CD4-positive, alpha-beta T cell treated with Interleukin-2 at 100 ng/mL for 4 hours (primary cell): ENCODE results near the gene AMBP.

Experiments
- DNase-seq: peaks from one replicate; pipeline ENCODE4 v3.0.0-alpha.2; 2020; ENCODE audit warnings: low spot score

AMBP gene

DNA sequence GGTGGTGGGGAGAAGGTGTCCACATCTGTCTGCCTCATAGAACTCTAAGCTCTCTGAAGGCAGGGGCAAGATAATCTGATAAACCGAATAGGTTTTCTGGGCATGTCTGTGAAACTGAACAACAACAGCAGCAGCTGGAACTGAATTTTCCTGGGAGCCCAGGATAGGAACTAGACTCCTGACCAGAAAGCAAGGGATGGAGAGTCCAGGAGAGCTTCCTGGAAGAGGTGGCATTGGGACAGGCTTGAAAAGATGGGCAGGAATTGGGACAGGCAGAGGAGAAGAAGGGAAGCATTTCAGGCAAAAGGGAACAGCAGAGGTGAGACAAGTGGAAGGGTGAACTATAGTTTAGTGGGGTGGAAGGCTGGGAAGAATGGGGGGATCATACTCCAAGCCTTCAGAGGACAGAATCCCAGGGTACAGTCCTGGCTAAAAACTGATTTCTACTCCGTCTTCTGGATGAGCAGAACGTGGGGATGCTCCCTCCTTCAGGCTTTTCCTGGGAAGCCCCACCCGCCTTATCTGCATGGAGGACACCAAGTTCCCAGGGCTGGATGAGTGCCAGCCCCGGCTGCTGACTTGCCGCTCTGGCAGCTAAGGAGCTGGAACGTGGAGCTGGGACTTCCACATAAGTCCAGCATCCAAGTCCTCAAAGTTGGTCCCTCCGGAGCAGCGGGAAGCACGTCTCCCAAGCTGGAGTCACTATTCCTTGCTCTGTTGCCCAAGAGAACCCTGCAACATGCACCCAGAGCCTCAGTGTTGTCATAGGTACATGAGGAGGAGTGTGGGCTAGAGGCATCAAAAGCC, 34.9 kb upstream of the AMBP start:
- DNase-seq: no peak

DNA sequence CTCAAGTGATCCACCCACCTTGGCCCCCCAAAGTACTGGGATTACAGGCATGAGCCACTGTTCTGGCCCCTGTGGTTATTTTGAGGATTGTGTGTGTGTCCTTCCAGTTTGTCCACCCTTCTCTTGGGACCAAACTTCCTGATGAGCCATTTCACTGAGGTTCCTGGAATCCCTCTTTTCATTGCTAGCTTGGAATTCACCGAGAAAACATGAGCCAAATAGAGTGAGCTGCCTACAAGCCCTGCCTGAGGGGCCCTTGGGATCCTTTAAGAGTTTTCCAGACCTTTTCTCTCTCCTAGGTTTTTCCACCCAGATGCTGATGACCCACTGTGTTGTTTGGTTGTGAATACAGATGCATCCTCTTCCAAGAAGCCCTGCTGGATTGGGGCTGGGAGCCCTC, 34.2 kb upstream of the AMBP start:
- no peak for DNase-seq

DNA sequence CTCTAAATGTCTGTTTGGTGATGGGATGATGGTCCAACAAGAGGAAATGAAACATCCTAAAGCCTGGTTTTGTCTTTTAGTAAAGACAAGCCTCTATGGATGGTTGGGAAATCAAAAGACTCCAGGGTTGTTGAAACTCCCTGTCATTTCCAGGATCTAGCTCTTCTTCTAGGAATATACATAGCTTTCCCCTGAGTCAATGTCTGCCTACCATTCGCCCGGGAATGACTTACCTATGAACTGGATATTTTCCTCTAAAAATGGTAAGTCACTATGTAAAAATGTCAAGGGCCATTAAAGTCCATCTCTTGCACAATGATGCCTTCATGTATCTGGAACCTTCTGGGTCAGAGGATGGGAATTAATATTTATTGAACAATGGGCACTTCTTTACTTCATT, 32.1 kb upstream of the AMBP start:
- DNase-seq: no peak

GRCh38 chr9:114109124-114109523, 31.0 kb upstream of the AMBP start:
- no peak for DNase-seq

- DNase-seq: peak; percentile 29
Measured at GRCh38 chr9:114108016-114108833, 30.1 kb upstream of the AMBP start.

DNA sequence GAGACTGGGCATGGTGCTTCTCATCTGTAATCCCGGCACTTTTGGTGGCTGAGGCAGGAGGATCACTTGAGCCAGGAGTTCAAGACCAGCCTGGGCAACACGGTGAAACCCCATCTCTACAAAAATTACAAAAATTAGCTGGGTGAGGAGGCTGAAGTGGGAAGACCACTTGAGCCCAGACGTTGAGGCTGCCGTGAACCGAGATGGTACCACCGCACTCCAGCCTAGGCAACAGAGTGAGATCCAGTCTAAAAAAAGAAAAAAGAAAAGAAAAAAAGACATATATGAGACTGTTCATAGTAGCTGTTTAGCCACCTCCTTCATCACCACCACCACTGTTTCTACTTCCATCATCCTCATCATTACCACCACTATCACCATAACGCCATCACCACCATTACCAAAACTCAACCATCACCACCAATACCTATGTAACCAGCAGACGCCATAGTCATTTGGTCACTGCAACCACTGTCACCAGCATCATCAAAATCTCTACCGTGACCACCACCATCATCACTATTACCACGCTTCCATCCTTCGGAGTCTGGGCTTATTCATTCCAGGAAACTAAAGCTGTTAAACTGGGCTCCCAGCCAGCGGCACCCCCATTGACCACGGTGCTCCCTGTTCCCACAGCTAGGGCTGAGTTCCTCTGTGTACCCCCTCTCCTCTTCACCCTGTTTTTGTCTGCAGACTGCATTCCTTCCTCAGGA, 29.3 kb upstream of the AMBP start:
- DNase-seq: no peak

- DNase-seq: no peak
Measured at GRCh38 chr9:114105236-114105635, 27.1 kb upstream of the AMBP start.

DNA sequence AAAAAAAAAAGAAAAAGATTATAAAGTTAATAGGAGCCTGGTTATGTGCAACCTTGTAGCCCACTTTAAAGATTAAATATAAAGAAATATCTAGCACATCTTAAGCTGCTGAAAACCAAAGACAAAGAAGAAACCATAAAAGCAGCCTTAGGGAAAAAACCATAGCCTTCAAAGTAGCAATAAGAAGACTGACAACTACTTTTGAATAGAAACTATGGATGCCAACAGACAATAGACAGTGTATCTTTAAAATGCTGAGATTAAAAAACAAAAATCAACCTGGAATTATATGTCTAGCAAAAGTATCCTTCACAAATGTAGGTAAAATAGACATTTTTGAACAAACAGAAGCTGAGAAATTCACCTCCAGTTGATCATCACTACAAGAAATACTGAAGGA, 24.4 kb upstream of the AMBP start:
- no peak for DNase-seq

- no peak for DNase-seq
Measured at GRCh38 chr9:114100536-114100935, 22.4 kb upstream of the AMBP start.

DNA sequence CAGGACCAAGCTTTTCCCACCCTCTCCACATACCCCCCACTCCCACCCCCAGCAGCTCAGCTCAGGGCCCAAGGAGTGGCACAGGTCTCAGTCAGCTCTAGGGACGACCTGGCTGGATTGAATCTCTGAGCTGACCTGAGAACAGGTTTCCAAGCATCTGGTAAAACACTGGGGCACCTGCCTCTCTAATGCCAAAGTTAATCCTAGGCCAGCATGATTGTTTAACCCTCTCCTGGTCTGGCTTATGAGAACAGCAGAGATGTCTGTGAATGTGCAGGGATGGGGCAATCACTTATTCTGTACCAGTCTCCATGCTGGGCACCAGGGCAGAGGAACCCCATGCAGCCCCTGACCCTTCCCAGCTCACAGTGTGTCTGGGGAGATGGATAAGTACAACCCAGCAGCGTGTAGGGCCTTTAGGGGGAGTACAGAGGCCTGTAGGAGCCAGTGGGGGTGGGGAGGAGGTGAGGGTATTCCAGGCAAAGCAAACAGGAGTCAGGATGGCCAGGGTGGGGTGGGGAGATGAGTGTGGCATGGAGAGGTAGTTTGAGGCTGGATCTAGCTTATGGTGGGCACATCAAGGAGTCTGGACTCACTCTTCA, 21.7 kb upstream of the AMBP start:
- no peak for DNase-seq

DNA sequence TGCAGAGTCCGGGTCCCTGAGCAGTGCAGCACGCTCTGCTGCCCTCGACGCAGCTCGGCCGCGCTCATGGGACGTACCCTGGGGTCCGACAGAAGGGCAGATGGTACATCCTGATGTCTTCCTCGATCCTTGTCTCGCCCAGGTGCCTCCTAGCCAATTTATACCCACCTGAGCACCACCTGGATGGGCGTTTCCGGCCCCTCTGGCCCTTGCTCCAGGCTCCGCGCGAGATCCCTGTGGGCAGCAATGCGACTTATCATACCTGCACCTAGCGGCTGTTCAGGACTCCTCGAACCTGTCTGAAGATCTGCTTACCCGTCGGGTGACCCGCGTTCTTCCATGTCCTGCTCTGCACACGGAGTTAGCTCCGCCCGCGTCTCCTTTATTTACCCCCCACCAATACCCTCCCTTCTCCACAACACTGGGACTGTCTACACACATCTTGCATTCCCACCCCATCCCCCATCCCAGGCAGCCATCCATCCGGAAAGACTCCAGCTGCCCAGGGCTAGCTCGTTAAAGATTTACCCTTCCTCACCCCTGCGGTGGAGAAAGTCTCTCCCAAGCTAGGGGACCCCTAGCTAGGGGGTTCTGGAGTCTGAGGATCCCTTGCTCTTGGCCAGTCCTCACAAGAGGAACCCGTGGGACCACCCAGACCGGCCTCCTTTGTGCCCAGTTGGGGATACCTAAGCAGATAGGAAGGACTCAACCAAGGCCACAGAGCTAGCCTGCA, 21.0 kb upstream of the AMBP start, which contains the start of gene KIF12:
Gene KIF12 (minus strand): TSS at position 357 of the 733 bp plus-strand sequence. CDS start 16 bp downstream, at position 341.
- DNase-seq: no peak

GRCh38 chr9:114098021-114098935, 20.2 kb upstream of the AMBP start:
- no peak for DNase-seq

DNA sequence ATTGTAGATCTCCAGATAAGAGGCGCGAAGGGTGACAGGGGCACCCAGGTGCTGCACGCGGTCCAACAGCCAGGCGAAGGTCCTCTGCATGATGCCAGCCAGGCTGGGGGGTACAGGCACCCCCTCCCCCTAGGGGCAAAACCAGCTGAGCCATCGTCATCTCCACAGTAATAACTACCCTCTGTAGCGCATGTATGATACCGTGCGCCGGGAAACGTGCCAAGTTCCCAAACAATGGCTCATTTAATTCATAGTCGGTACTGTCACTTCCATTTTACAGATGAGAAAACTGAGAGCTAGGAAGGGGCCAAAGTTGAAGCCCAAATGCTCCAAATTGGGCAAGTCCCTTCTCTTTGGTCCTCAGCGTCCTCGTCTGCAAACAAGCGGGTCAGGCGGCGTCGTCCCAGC, 19.5 kb upstream of the AMBP start:
- no peak for DNase-seq

DNA sequence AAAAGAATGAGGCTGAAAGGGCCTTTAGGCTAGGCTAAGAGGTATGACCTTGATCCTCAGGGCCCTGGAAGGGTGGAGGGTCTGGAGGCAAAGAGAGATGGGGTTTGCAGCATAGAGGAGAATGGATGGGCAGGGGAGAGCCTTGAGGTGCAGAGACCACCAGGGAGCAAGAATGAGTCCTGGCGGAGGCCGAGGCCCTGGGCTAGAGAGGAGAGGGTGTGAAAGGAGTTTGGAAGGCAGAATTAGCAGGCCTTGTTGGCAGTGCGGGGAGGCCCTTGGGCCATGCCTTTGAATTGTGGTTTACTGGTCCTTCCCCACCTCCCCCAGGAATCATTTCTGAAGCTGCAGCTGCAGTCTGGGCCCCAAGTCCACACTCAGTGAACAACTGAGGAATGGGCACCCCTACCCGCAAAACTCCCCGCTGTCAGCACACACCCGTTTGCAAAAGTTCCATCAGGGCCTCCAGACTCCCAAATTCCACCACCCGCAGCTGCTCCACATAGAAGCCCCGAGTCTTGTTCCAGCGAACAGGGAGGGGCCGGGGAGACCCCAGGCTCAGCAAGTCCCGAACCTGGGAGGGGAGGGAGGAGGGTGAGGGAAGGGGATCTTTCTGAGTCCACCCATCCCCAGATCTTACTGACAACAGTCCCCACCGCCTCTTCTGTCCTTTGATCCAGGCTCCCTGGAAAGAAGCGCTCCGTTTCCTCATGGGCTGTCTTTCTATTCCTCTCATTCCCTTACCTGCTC, 18.9 kb upstream of the AMBP start:
- DNase-seq: no peak

DNA sequence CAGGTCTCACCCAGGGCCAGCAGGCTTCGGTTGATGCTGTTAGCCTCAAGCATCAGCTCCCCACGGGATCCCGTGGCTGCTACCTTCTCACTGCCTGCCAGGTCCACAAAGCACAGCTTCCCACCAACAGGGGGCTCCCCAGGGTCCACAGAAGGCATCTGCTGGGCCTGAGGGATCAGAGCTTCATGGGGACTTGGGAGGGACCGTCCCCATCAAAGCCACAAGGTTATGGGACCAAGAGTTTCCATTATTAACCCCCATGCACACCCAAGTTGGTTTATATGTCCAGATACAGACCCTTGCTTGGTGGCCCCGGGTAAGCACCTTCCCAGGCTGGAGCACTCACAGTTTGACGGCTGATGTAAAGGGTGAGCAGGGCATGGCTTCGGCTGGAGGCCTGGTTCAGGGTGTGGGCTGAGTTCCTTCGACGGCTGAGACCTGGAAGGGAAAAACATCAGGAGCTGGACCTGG, 18.0 kb upstream of the AMBP start:
- DNase-seq: no peak

DNA sequence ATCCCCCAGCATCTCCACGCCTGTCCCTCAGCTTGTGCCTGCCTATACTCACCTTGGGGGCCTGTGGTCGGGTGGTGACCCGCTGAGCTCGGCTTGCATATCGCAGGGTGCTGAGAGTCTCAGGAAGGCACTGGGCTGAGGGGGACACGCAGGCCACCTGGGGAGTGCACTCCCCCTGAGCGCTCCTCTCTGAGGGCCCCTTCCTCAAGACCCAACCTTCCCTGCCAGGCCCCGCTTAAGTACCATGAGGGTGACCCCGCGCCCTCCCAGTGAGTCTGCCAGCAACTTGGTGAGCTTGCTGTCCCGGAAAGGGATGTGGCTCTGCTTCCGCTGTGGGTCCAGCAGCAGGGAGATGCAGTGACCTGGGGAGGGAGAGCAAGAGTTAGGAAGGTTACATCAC, 16.9 kb upstream of the AMBP start:
- no peak for DNase-seq

GRCh38 chr9:114093761-114094505, 15.8 kb upstream of the AMBP start:
- no peak for DNase-seq

DNA sequence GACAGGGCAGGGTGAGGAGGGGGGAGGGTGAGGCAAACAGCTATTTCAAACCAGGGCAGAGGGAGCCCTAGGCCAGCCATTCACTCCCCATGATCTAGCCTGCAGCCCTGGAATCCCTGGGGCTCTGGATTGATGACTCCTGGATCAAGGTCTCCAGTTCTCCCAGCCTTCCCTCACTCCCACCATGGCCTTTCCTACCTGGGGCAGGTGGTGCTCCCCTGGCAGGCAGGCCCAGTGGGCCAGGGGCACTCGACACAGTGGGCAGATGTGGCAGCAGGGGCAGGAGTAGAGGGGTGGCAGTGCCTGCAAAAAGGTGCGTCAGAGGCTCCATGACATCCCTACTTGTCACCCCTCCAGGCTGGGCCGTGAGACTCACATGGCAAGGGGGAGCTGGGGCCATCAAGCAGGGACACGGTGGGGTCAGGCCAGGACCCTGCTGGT, 15.0 kb upstream of the AMBP start:
- DNase-seq: no peak

GRCh38 chr9:114092336-114092735, 14.2 kb upstream of the AMBP start:
- no peak for DNase-seq
